ENCODE results near the gene DUSP18.
A peak's percentile ranks its signal among the peaks of the same experiment; 100 is the strongest.
"Not testable (repeated sequence)": the region's sequence is repeated elsewhere in the genome, so short reads cannot be mapped to it uniquely, and the experiment has no call there.

Gene DUSP18

DNA sequence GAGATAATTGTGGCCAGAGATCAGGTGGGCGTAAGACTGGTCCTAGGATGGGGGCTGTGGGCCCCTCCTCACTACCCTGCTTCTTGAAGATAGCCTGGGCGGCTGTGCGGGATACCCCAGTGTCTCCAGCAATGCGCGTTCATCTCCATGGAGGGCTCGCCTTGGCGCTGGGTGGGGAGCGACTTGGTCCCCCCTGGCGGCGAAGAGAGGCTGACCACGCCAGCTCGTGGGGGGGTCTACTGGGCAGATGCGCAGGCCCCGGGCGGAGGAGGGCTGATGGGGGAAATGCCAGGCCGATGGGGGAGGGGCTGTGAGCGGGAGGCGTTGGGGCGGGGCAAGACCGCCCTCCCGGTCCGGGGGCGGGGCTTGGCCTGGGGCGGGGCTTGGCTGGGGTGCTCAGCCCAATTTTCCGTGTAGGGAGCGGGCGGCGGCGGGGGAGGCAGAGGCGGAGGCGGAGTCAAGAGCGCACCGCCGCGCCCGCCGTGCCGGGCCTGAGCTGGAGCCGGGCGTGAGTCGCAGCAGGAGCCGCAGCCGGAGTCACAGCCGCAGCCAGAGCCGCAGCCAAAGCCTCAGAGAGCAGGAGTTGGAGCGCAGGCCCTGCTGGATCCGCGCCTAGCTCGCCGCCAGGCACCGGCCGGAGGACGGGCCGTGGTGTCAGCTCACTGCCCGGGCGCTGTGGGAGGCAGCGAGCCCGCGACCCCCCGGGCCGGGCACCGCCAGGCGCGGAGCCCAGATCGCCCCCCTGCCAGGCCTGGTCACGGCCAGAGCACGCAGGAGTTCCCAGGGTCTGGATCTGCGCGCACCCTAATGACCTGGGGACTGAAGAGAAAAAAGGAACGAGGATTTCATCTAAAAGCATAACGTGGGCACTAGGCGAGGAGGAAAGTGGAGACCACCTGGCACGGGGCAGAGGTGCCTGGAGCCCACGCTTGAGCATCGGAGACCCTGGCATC lies 32.1 kb downstream of the DUSP18 start, which contains the start of gene SLC35E4:
Gene SLC35E4, plus strand, starts transcription at position 509 of the 953 bp plus-strand sequence. CDS start 670 bp downstream, outside the sequence.
- DNase-seq (ENCODE audit: low spot score in 2 of 2) (peak; percentile 97 to 98), ATAC-seq (peak; percentile 81)
- no peaks in the 10 kb centered on the region for H3K9me3 Mint-ChIP-seq

DNA sequence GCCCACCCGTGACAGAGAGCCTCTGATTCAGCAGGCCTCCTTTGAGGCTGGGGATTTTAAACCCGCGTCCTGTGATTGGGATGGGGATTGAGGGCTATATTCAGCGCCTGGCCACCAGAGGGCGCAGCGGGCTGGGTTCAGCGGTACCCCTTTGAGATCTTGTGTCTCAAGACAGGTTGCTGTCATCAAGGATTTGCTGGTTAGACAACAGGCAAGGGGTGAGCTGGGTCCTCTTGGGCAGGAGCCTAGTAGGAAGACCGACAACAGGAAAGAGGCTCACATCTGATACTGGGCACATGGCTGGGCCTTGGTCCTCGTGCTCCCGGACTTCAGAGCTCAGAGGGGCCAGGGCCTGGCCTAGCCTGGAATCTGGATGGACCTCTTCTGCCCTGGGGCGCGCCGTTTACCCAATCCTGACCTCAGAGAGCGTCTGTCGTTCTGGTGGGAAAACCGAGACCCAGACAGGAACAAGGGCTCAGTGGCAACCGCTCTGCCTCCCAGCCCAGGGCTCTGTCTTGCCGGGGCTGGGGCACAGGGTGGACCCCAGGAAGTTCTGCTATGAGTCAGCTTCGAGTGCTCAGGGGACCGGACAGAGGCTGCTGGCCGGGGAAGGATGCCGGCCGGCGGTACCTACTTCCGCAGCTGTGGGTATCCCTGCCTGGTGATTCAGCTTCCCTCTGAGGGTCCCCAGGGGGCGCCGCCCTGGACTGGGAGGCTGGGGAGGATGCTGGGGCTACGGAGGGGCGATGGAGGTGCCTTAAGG lies 33.0 kb downstream of the DUSP18 start:
- Mint-ChIP-seq H3K4me1 (peaks cover 28% of the 10 kb centered on the region), H3K9me3 (no peaks in the 10 kb centered on the region)
- peak; percentile 85 for ATAC-seq

More for the DNA sequence above, 32.1 kb downstream of the DUSP18 start, which contains the start of gene SLC35E4:
- H3K4me1 Mint-ChIP-seq: peaks cover 28% of the 10 kb centered on the region
- peak within 1 kb of the TSS; percentile 93 for H3K27ac Mint-ChIP-seq
- H3K4me3 Mint-ChIP-seq: peak within 1 kb of the TSS; percentile 80
- H3K36me3 Mint-ChIP-seq: peaks cover 5% of the 10 kb centered on the region

DNA sequence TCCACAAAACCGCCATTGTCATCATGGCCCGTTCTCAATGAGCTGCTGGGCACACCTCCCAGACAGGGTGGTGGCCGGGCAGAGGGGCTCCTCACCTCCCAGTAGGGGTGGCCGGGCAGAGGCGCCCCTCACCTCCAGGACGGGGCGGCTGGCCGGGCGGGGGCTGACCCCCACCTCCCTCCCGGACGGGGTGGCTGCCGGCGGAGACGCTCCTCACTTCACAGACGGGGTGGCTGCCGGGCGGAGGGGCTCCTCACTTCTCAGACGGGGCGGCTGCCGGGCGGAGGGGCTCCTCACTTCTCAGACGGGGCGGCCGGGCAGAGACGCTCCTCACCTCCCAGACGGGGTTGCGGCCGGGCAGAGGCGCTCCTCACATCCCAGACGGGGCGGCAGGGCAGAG lies 36.2 kb downstream of the DUSP18 start:
- not testable (repeated sequence) for ATAC-seq; H3K36me3 Mint-ChIP-seq; DNase-seq (ENCODE audit: low spot score in 2 of 2); H3K9me3 Mint-ChIP-seq; H3K27ac Mint-ChIP-seq; H3K4me3 Mint-ChIP-seq
- peaks cover 14% of the 10 kb centered on the region for H3K4me1 Mint-ChIP-seq

More for the DNA sequence above, 33.0 kb downstream of the DUSP18 start:
- Mint-ChIP-seq H3K27ac (peak overlapping the region; percentile 93), H3K36me3 (peaks cover 5% of the 10 kb centered on the region), H3K4me3 (peak overlapping the region; percentile 80)
- DNase-seq (ENCODE audit: low spot score in 2 of 2): peak; percentile 91 to 94

DNA sequence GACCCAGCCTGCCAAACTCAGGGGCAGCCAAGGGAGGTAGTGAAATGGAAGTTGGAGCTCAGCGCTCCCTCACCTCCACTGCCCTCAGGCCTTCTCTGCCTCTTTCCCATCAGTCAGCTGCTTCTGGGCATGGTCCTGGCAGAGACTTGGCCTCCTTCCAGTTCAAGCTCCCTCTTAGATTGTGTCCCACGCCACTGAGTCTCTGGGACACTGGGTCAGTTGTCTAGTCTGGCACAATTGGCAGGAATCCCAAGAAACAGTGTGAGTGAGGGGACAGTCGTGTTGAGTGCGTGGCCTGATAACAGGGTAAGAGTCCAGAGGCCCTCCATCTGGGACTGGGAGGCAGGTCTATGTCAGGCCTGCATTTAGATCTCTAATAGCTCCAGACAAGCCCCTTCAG lies 39.2 kb downstream of the DUSP18 start:
- no peaks in the 10 kb centered on the region for H3K9me3 Mint-ChIP-seq
- no peak overlapping the region for H3K4me3 Mint-ChIP-seq
- no peaks in the 10 kb centered on the region for H3K36me3 Mint-ChIP-seq
- ATAC-seq (peak; percentile 26), DNase-seq (ENCODE audit: low spot score in 2 of 2) (no peak)
- H3K4me1 Mint-ChIP-seq: no peaks in the 10 kb centered on the region
- H3K27ac Mint-ChIP-seq: no peak overlapping the region

DNA sequence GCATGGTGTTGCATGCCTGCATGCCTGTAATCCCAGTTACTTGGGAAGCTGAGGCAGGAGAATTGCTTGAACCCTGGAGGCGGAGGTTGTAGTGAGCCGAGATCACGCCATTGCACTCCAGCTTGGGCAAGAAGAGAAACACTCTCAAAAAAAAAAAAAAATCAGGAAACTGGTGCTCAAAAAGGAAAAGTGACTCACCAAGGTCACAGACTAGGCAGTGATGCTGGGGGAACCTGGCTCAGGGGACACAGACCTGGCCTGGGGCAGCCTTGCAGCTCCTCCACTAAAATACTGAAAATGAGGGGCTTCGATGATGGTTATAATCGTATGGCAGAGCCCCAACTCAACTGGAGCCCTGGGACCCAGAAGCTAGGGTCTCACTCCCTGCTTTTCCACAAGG lies 40.2 kb downstream of the DUSP18 start:
- H3K27ac Mint-ChIP-seq: no peak overlapping the region
- H3K36me3 Mint-ChIP-seq: no peaks in the 10 kb centered on the region
- H3K9me3 Mint-ChIP-seq: no peaks in the 10 kb centered on the region
- no peaks in the 10 kb centered on the region for H3K4me1 Mint-ChIP-seq
- ATAC-seq (no peak), DNase-seq (ENCODE audit: low spot score in 2 of 2) (no peak)
- no peak overlapping the region for H3K4me3 Mint-ChIP-seq

DNA sequence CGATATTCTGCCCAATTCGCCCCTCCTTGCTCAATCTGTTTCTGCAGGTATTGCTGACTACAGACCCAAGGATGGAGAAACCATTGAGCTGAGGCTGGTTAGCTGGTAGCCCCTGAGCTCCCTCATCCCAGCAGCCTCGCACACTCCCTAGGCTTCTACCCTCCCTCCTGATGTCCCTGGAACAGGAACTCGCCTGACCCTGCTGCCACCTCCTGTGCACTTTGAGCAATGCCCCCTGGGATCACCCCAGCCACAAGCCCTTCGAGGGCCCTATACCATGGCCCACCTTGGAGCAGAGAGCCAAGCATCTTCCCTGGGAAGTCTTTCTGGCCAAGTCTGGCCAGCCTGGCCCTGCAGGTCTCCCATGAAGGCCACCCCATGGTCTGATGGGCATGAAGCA lies 41.3 kb downstream of the DUSP18 start:
- DNase-seq (ENCODE audit: low spot score in 2 of 2) (no peak), ATAC-seq (no peak)
- Mint-ChIP-seq H3K36me3 (no peaks in the 10 kb centered on the region), H3K4me3 (no peak overlapping the region), H3K4me1 (no peaks in the 10 kb centered on the region), H3K9me3 (no peaks in the 10 kb centered on the region), H3K27ac (peak overlapping the region; percentile 79)

DNA sequence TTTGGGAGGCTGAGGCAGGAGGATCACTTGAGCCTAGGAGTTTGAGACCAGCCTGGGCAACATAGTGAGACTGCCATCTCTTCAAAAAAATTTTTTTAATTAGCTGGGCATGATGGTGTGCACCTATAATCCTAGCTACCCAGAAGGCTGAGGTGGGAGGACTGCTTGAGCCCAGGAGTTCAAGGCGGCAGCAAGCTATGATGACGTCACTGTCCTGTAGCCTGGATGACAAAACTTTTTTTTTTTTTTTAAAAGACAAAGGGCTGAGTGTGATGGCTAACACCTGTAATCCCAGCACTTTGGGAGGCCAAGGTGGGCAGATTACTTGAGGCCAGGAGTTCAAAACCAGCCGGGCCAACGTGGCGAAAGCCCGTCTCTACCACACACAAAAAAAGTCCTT lies 47.8 kb downstream of the DUSP18 start:
- not testable (repeated sequence) for DNase-seq (ENCODE audit: low spot score in 2 of 2); ATAC-seq; H3K27ac Mint-ChIP-seq; H3K9me3 Mint-ChIP-seq; H3K4me3 Mint-ChIP-seq; H3K36me3 Mint-ChIP-seq; H3K4me1 Mint-ChIP-seq

DNA sequence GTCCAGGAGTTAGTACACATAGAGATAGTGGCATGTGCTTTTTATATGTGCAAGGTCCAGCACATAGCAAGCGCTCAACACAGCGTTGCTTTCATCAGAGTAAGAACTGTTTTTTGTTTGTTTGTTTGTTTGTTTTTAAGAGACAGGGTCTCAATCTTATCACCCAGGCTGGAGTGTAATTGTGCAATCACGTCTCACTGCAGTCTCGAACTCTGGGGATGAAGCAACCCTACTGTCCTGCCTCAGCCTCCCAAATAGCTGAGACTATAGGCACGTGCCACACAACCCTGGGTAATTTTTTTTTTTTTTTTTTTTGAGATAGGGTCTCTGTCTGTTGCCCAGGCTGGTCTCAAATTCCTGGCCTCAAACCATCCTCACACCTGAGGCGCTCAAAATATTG lies 49.9 kb downstream of the DUSP18 start:
- DNase-seq (ENCODE audit: low spot score in 2 of 2) (no peak), ATAC-seq (no peak)
- Mint-ChIP-seq H3K9me3 (no peaks in the 10 kb centered on the region), H3K4me3 (no peak overlapping the region), H3K4me1 (no peaks in the 10 kb centered on the region), H3K36me3 (no peaks in the 10 kb centered on the region), H3K27ac (no peak overlapping the region)

DNA sequence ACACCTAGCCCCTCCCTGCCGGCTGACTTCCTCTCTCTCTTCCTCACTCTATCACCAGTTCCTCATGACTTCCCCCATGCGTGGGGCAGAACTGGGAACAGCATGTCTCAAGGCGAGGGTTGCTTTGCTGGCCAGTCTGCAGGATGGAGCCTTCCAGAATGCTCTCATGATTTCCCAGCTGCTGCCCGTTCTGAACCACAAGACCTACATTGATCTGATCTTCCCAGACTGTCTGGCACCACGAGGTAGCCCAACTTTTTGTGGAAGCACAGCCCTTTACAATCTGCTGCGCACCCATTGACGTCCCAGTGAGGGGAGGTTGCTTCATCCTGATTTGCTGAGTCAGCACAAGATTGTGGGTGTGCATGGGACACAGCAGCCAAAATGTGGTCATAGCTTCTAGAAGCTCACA lies 52.1 kb downstream of the DUSP18 start:
- Mint-ChIP-seq H3K4me3 (no peak overlapping the region), H3K27ac (no peak overlapping the region), H3K9me3 (no peaks in the 10 kb centered on the region), H3K36me3 (no peaks in the 10 kb centered on the region), H3K4me1 (no peaks in the 10 kb centered on the region)
- ATAC-seq (no peak), DNase-seq (ENCODE audit: low spot score in 2 of 2) (no peak)

DNA sequence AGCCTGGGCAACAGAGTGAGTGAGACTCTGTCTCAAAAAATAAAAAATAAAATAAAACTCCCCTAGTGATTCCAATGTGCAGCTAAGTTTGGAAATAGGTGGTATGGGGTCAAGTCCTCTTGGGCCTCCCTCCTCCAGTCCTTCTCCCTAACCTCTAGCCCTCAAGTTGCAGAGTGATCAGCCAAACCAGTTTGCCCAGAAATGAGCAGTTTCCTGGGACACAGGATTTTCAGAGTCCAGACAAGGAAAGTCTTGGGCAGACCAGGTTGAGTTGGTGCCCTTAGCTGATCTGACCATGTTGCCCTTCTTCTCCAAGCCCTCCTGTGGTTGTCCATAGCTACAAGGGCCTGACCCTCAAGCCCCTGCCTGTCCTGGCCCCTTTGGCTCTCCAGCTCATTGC lies 52.8 kb downstream of the DUSP18 start:
- no peak overlapping the region for H3K4me3 Mint-ChIP-seq
- no peak for ATAC-seq
- H3K27ac Mint-ChIP-seq: no peak overlapping the region
- no peaks in the 10 kb centered on the region for H3K9me3 Mint-ChIP-seq
- no peak for DNase-seq (ENCODE audit: low spot score in 2 of 2)
- H3K4me1 Mint-ChIP-seq: no peaks in the 10 kb centered on the region
- no peaks in the 10 kb centered on the region for H3K36me3 Mint-ChIP-seq

DNA sequence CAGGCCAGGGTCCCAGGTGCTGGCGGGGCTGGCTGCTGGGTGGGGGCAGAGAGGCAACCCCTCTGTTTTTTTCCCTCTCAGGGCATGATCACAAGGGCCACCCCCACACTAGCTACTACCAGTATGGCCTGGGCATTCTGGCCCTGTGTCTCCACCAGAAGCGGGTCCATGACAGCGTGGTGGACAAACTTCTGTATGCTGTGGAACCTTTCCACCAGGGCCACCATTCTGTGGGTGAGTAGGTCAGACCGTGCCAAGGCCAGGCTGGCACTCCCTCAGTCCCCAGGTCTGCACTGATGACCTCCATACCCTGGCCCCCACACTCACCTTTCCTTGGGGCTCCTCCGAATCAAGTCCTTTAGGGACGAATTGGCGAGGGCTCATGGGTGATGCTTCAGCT lies 53.4 kb downstream of the DUSP18 start:
- Mint-ChIP-seq H3K9me3 (no peaks in the 10 kb centered on the region), H3K4me1 (peaks cover 5% of the 10 kb centered on the region), H3K36me3 (peaks cover under 1% of the 10 kb centered on the region), H3K4me3 (no peak overlapping the region), H3K27ac (no peak overlapping the region)
- ATAC-seq: peak; percentile 19
- DNase-seq (ENCODE audit: low spot score in 2 of 2): no peak

DNA sequence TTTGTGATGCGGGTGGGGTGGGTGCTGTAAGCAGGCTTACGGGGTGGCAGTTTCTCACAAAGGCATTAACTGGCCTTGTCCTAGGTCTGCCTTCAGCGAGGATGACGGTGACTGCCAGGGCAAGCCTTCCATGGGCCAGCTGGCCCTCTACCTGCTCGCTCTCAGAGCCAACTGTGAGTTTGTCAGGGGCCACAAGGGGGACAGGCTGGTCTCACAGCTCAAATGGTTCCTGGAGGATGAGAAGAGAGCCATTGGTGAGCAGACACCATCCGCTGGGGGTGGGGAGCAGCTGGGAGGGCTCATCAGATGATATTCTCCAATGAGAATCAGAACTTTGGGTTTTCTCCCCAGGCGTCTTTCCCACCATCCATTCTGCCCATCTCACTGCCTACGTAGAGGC lies 54.9 kb downstream of the DUSP18 start:
- no peak for ATAC-seq
- Mint-ChIP-seq H3K27ac (no peak overlapping the region), H3K4me1 (peaks cover 10% of the 10 kb centered on the region), H3K9me3 (no peaks in the 10 kb centered on the region), H3K36me3 (peaks cover 5% of the 10 kb centered on the region), H3K4me3 (no peak overlapping the region)
- no peak for DNase-seq (ENCODE audit: low spot score in 2 of 2)

All from stimulated activated effector memory CD8-positive, alpha-beta T cell treated with anti-CD3 and anti-CD28 coated beads, Interleukin-12 subunit alpha, Interleukin-12 subunit beta, amount 100 ng/mL, for 72 hours (primary cell).